Hepatocyte (in vitro differentiated cells): ENCODE measurements around the gene PTPN2.

Experiments used
- EZH2phosphoT487 ChIP-seq: fragments of 200-600 bp; sonication (generic); IDR thresholded peaks from one replicate; pipeline ENCODE4 v1.6.1; 2018; ENCODE audit warnings: antibody characterized with exemption, mild to moderate bottlenecking, low read depth, moderate library complexity; ENCODE audit not compliant: unreplicated experiment, severe bottlenecking
- TF ChIP-seq, protein P1 (sequence below): fragments of 200-600 bp; sonication (generic); IDR thresholded peaks from 2 replicates; pipeline ENCODE4 v1.5.1; 2016; ENCODE audit warnings: antibody characterized with exemption, mild to moderate bottlenecking; ENCODE audit not compliant: poor library complexity

DNA sequence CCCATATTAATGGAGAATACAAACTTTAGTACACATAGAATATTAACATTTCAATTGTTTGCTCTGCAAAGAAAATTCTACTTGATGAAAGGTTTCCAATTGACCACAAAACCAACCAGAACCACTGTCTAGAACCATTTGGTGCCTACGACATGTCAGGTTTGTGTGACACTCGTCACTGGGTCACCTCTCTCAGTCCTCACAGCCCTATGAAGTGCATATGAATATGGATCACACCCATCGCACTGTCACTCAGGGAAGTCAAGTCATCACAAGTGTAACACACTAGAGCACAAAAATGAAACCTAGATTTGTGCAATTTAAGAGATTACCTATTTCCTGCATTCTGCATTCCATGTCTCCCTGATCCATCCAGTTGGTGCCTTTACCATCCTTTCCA lies 43.7 kb downstream of the PTPN2 start:
- TF ChIP-seq, protein P1, sequence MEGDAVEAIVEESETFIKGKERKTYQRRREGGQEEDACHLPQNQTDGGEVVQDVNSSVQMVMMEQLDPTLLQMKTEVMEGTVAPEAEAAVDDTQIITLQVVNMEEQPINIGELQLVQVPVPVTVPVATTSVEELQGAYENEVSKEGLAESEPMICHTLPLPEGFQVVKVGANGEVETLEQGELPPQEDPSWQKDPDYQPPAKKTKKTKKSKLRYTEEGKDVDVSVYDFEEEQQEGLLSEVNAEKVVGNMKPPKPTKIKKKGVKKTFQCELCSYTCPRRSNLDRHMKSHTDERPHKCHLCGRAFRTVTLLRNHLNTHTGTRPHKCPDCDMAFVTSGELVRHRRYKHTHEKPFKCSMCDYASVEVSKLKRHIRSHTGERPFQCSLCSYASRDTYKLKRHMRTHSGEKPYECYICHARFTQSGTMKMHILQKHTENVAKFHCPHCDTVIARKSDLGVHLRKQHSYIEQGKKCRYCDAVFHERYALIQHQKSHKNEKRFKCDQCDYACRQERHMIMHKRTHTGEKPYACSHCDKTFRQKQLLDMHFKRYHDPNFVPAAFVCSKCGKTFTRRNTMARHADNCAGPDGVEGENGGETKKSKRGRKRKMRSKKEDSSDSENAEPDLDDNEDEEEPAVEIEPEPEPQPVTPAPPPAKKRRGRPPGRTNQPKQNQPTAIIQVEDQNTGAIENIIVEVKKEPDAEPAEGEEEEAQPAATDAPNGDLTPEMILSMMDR: no peak
- no peak for TF ChIP-seq EZH2phosphoT487
